ENCODE measurements around the gene B4GALT5.

B4GALT5 gene

GRCh38 chr20:49583669-49584417, 129.8 kb downstream of the B4GALT5 start:
- no peak for DNase-seq (ENCODE audit: low read depth in 2 of 2)

- no peak for DNase-seq (ENCODE audit: low read depth in 2 of 2)
These were observed 130.4 kb downstream of the B4GALT5 start for GRCh38 chr20:49583343-49583668.
